HG02884 (cell line): ENCODE measurements around the gene ESYT2.

Source experiments
- ATAC-seq: cut with Tn5 transposase; IDR thresholded peaks from one replicate; pipeline ENCODE4 v1.9.1; 2021; ENCODE audit warnings: mild to moderate bottlenecking, moderate library complexity; ENCODE audit not compliant: unreplicated experiment

ESYT2 gene

DNA sequence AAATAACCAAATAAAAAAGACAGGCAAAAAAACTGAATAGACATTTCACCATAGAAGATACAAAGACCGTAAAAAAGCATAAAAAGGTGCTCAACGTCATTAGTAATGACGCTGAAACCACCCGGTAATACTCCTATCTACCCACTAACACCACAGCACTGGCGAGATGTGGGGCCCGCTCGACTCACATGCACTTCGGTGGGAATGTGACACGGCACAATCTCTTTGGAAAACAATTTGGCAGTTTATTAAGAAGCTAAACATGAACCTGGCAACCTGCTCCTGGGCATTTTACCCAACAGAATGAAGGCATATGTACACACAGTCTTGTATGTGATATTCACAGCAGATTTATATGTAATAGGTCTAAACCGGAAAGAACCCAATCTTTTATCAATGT, 81.9 kb downstream of the ESYT2 start:
- ATAC-seq = no peak

DNA sequence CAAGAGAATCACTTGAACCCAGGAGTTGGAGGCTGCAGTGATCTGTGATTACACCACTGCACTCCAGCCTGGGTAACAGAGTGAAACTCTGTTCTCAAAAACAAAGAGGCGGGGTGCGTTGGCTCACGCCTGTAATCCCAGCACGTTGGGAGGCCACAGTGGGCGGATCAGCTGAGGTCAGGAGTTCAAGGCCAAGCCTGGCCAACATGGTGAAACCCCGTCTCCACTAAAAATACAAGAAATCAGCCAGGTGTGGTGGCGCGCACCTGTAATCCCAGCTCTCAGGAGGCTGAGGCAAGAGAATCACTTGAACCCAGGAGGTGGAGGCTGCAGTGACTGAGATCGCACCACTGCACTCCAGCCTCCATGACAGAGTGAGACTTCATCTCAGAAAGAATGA, 82.4 kb downstream of the ESYT2 start:
- ATAC-seq = no peak

DNA sequence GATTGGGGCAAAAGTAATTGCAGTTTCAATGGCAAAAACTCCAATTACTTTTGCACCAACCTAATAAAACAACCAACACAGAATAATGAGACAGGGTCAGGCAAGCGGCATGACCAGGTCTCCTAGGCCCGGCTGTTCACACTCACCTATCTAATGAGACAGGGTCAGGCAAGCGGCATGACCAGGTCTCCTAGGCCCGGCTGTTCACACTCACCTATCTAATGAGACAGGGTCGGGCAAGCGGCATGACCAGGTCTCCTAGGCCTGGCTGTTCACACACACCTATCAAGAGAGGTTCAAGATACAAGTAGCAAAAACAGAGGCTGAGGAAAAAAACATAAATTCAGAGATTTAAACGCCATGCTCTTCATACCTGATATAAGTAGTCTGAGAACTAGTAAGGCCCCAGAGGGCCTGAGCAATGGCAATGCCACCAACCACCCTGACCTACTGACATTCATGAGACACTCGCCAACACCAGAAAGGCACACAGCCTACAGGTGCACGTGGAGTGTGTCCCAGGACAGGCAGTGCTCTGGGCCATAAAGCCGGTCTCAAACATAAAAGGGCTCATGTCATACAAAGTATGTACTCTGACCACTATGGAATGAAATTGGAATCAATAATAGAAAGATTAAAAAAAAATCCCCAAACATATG, 84.1 kb downstream of the ESYT2 start:
- no peak for ATAC-seq

- no peak for ATAC-seq
These were observed 85.2 kb downstream of the ESYT2 start for GRCh38 chr7:158744070-158744469.

GRCh38 chr7:158743219-158743618, 86.1 kb downstream of the ESYT2 start:
- ATAC-seq = no peak

GRCh38 chr7:158742065-158742821, 87.1 kb downstream of the ESYT2 start:
- ATAC-seq = no peak

DNA sequence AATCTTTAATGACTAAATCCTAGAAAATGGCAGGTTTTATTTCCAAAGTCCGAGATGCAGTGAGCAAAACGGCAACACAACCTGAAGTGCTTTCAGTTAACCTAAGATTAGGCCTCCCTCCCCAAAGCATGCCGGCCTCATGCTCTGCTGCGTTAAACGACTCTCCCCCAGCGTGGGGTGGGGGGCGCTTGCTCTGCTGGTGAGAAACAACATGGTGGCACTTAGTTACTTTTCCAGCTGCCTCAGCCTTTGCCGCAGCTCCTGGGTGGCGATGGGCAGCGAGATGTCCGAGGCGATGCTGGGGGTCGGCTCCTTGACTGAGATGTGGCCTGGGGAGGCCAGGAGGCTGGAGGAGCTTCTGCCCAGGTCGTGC, 88.0 kb downstream of the ESYT2 start:
- ATAC-seq = no peak

- ATAC-seq = no peak
These were observed 88.5 kb downstream of the ESYT2 start for GRCh38 chr7:158740657-158741293.

GRCh38 chr7:158740013-158740656, 89.2 kb downstream of the ESYT2 start:
- no peak for ATAC-seq

DNA sequence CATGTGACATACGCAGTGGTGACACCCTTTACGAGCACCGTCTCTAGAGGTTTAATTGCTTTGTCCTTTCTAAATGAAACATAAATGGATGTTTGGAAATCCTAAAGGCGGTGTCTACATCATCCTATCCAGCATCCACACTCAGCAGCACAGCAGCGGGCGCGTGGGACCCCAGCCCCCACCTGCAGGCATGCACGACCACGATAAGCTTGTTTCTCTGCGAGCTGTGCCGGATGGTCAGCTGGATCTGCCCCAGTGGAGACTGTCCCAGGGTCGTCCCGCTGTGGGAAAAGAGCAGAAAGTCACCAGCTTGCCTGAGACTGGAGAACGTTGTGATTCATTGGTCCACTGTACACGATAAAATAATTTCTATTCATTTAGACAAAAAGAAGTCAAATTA, 90.5 kb downstream of the ESYT2 start:
- ATAC-seq = no peak

DNA sequence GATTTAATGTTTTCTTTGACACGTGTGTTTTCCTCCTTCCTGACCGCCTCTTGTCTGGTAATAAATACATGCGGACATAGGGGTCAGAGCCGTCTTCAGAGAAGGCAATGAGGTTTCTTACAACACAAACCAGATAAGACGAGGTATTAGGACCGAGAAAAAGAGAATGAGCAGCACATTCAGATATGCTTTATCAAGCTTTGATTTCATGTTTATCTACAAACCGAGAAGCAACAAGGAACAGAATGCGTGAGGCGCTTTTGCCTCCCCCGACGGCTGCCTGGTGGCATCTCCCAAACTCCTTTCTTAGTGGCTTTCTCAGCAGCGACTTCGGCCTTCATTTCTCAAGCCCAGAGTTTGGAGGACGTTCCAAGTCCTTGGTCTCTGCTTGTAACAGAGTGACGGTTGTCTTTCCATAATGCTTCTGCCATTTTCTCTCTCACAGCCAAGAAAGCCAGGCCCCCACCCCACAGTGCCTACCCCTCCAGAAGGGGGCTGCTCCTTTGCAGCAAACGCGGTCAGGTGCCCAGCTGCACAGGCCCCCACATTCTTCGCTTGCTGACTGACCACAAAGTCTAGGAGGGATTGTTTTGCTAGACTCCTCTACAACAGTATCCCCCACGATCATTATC, 92.1 kb downstream of the ESYT2 start:
- ATAC-seq = no peak

DNA sequence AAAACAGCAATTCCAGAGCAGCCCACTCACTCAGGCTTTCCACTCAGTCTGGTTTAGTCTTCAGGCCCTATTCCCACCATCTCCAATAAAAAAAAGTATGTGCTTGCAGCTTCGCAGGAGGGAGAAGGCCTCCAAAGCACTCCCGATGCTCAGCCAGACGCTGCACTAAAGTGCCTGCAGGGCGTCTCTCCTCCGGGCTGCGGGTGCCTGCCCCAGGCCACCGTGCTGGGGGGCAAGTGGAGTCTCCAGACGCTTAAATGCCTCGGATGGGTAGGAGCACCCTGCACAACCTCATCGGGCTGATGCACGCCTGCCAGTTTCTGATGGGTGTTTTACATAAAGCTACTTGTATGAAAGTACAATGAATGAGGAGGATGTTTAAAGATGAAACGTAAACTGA, 93.4 kb downstream of the ESYT2 start:
- ATAC-seq = no peak

- no peak for ATAC-seq
These were observed 94.4 kb downstream of the ESYT2 start for GRCh38 chr7:158734861-158735260.

- ATAC-seq = no peak
These were observed 95.4 kb downstream of the ESYT2 start for GRCh38 chr7:158733775-158734494.

DNA sequence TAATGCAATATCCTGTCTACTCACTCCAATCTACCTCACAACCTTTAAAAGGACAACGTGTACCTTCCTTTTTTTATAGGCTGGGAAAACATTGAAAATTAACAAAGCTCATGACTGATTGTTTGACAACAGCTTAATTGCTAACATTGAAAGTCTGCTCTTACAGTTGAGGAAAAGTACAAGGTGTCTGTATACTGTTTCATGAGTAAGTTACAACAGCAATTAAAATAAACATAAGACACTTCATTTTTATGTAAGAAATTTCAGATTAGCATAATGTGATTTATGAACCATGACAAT, 96.1 kb downstream of the ESYT2 start:
- no peak for ATAC-seq

DNA sequence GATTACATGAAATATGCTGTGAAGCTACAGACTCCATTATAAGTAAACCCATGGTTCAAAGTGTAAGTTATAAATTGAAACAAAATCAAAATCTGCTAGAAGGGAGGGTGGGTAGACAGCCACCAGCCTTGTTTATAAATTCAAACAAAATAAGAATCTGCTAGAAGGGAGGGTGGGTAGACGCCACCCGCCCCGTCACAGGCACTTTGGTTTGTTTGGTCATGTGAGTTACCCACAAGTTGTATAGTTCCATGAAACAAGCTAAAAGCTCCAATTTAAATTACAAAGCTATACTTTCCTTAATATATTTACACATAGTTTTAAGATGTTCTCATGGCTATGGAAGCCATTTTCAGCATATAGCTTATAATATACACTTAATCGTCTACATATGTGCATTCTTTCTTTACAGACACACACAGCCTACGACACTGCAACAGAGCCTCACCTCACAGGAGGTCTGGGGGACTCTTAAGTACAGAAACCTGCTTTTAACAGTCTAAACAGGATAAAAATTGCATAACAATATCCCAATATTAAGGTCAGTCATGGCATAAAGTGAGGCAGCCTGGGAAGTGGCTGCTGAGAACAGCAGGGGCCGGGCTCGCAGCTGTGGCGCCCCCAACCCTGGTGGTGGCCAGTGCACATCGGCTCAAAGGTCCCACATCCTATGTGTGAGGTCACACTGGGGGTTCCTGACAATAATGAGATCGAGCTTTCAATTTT, 96.7 kb downstream of the ESYT2 start:
- ATAC-seq = no peak

- ATAC-seq = no peak
These were observed 97.5 kb downstream of the ESYT2 start for GRCh38 chr7:158731761-158732160.

DNA sequence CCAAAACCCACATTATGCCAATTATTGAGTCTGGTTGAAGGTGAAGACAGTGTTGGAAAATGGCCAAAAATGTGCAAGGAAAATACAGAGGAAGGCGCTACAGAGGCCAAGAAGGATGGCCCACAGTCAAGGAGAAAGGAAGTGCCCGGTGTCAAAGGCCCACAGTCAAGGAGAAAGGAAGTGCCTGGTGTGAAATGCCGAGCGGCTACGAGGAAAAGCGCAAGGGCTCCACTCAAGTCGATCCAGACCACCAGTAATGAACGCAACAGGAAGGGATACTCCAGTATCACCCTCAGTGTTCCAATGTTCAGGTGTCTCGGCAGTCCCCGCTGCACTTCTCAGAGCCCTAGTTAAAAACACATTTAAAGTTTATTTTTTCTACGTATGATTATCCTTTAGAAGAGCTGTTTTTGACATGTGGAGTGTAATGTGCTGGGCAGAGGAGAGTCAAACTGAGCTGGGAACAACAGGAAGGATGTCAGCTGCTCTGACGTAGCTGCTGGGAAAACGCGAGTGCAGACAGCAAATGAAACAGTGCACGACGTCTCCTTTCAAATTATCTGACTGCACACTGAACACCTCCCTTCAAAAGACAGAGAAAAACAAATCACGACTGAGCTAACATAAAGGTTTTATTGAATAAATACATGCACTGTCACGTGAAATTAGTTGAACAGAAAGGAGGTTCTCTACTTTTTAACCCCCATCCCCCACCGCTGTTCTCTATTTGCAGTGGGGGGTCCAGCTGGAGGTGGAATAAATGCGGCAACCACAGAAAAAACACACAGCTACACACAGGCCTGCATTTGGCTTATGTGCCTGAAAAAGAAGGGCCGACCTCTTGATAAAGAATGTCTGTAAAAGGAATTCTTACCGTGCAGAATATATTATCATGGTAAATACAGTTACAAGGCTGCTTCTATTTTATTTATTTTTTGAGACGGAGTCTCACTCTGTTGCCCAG, 98.6 kb downstream of the ESYT2 start:
- ATAC-seq = no peak
